T-helper 1 cell treated with Interleukin-12 subunit alpha and Interleukin-12 subunit beta and Interleukin-4 antibody, amounts not matched to agents 30 μg/mL and 1 μg/mL, for 36 hours (primary cell): ENCODE measurements around the gene GPC6.

Experiments used
- H3K27ac Mint-ChIP-seq: one replicate; pipeline ENCODE4 v1.8.0; 2021; ENCODE audit warnings: mild to moderate bottlenecking, mixed read lengths
- H3K27me3 Mint-ChIP-seq: one replicate; pipeline ENCODE4 v1.8.0; 2021; ENCODE audit warnings: low read depth, mixed read lengths
- H3K36me3 Mint-ChIP-seq: one replicate; pipeline ENCODE4 v1.8.0; 2021; ENCODE audit warnings: low read depth, mixed read lengths
- H3K4me1 Mint-ChIP-seq: one replicate; pipeline ENCODE4 v1.8.0; 2021; ENCODE audit warnings: low read depth, mixed read lengths
- H3K4me3 Mint-ChIP-seq: one replicate; pipeline ENCODE4 v1.8.0; 2021; ENCODE audit warnings: mild to moderate bottlenecking, moderate library complexity, mixed read lengths
- H3K9me3 Mint-ChIP-seq: one replicate; pipeline ENCODE4 v1.8.0; 2021; ENCODE audit warnings: mixed read lengths

Gene GPC6

DNA sequence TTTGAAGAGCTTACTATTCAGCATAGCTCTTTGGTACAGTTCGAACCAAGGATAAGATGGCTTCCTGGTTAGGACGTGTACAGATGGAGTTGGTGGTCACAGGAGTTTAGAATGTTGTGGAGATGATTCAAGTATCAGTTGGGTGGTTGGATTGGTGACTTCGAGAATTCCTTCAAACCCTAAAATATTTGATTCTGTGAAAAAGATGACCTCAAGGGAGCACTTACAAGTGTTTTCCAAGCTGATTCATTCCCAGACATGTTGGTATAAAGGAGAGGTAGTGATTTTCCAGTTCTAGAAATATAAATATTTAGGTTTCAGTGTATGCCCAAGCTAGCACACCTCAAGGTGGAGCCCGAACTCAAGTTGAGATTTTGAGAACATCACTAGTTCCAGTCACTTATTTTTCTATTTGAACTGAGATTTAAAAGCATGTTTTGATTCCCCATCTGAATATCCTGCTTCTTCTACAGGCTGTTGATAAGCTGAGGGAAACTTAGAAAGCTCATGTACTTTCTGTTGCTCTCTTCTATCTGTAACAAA lies 946.8 kb downstream of the GPC6 start:
- H3K27ac Mint-ChIP-seq, result no peak overlapping the region
- peaks cover 4% of the 10 kb centered on the region for H3K27me3 Mint-ChIP-seq
- no peak overlapping the region for H3K4me3 Mint-ChIP-seq
- H3K9me3 Mint-ChIP-seq, result no peaks in the 10 kb centered on the region
- no peaks in the 10 kb centered on the region for H3K36me3 Mint-ChIP-seq
- H3K4me1 Mint-ChIP-seq, result no peaks in the 10 kb centered on the region

DNA sequence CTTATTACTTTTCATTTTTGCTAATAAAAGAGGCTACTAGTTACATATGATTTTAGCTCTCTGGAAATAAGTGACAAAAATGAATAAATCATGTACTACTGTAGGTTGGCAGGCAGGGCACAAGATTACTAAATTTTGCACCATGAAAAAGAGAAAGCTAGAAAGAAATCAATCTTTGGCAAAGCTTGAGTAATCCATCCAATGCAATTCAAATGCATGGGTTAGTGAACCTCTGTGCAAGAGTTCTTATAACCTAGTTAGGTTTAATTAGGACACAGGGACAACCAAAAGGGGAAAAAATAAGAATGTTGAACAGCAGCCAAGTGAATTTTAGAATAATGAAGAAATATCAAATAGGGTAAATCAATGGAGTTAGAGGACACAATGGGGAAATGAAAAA lies 947.4 kb downstream of the GPC6 start:
- Mint-ChIP-seq H3K27me3 (peaks cover 4% of the 10 kb centered on the region), H3K4me1 (peaks cover 5% of the 10 kb centered on the region), H3K27ac (no peak overlapping the region), H3K9me3 (no peaks in the 10 kb centered on the region), H3K36me3 (no peaks in the 10 kb centered on the region), H3K4me3 (no peak overlapping the region)

DNA sequence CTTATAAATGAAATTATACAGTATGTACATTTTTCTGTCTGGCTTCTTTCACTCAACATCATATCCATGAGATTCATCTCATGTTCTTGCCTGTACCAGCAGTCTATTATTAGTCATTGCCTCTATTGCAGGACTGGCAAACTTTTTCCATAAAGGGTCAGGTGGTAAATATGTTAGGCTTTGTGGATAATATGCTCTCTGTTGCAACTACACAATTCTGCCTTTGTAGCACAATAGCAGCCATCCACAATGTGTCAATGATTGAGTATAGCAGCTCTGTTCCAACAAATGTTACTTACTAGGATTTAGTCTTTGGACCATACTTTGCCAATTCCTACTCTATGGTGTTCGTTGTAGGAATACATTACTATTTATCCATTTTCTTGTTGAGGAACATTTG lies 948.5 kb downstream of the GPC6 start:
- Mint-ChIP-seq H3K27me3 (peaks cover 4% of the 10 kb centered on the region), H3K4me1 (peaks cover 6% of the 10 kb centered on the region), H3K27ac (no peak overlapping the region), H3K9me3 (no peaks in the 10 kb centered on the region), H3K36me3 (no peaks in the 10 kb centered on the region), H3K4me3 (no peak overlapping the region)

DNA sequence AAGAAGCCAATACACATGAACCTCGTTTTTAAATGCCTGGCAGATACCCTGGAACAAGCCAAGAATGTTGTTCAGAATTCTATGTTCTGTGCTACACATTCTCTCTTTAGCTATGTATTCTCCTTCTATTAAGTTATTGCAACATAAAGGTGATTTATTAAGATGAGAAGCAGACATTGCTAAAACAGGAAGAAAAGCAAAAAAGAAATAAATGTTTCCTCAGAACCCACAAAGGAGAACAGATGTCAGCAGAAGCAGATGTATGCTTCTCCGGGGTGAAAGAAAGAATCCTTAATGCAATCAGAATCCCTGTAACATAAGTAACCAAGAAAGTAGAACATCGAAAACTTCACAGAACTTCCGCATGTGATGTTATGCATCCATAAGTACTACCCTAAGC lies 950.0 kb downstream of the GPC6 start:
- Mint-ChIP-seq H3K27me3 (peaks cover 4% of the 10 kb centered on the region), H3K27ac (no peak overlapping the region), H3K4me1 (peaks cover 6% of the 10 kb centered on the region), H3K36me3 (no peaks in the 10 kb centered on the region), H3K4me3 (no peak overlapping the region), H3K9me3 (no peaks in the 10 kb centered on the region)

DNA sequence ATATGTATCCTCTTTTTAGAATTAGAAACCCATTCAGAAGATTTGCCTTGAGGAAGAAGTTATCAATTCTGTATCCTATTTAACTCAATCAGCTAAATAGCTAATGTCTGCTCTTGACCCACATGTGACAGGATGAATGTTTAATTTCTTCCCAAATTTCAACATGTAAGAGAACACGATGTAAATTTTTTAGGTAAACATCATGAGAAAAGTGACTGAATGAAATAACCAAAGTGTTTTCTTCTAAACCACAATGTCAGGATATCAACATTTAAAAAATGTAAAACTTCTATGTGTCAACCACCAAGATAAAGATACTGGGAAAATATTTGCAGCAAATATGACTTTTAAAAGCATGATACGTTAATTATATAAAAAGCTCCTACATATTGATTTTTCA lies 950.4 kb downstream of the GPC6 start:
- Mint-ChIP-seq H3K9me3 (no peaks in the 10 kb centered on the region), H3K27me3 (peaks cover 4% of the 10 kb centered on the region), H3K4me1 (peaks cover 6% of the 10 kb centered on the region), H3K36me3 (no peaks in the 10 kb centered on the region), H3K4me3 (no peak overlapping the region), H3K27ac (no peak overlapping the region)

DNA sequence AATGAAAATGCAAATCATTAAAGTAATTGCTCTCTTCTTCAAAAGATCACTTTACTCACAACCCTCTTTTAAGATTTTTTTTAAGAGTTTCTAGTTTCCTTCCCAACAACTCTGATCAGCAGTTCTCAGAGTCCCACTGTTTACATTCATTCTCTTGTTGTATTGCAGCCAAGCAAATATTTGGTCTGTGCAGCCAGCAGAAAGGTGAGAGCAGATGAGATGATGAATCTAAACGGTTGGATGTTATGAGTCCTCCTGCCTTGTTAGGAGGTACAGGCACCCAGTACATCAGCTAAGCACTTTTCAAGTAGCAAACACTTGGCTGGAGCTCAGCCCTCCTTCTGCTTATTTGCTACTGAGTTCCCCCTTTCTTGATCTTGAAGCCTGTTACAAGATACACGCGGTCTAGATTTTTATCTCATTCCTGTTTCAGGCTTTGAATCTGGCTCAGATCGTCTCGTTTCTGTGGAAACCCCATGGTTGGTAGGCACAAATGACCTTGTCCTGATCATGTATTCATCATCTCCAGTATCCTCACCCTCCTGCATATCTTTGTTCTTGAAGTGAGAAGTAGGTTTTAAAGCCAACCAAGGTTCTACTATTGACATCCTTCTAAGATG lies 952.1 kb downstream of the GPC6 start:
- no peaks in the 10 kb centered on the region for H3K36me3 Mint-ChIP-seq
- peaks cover 4% of the 10 kb centered on the region for H3K27me3 Mint-ChIP-seq
- no peaks in the 10 kb centered on the region for H3K9me3 Mint-ChIP-seq
- no peak overlapping the region for H3K27ac Mint-ChIP-seq
- H3K4me3 Mint-ChIP-seq, result no peak overlapping the region
- H3K4me1 Mint-ChIP-seq, result peaks cover 6% of the 10 kb centered on the region

DNA sequence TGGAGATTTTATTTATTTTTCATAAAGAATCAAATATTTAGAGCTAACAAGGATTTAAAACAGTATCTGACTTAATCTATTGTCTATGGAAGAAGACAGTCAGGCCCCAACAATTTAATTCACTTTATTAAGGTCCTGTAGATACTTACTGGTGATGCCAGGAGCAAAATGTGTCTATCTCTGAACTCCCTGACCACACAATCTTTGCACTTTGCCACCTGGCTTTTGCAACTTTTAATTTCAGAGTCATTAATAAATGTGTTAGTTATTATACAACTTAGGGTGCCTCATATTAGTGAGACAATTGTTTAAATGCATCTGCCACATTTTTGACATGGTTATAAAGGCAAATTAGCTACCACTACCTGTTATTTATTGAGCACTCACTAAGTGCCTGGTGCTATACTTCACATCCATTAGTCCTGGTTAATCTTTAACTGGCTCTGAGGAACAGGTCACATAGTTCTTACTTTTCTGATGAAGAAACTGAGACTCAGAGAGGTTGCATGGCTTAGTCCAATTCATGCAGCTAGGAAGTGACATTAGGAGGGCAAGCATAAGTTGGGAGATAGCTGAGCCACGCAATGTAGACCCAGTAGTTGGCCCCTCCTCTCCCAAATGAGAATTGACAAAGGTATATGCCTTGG lies 955.0 kb downstream of the GPC6 start:
- no peaks in the 10 kb centered on the region for H3K27me3 Mint-ChIP-seq
- H3K4me1 Mint-ChIP-seq, result peaks cover 6% of the 10 kb centered on the region
- no peak overlapping the region for H3K27ac Mint-ChIP-seq
- H3K9me3 Mint-ChIP-seq, result no peaks in the 10 kb centered on the region
- no peaks in the 10 kb centered on the region for H3K36me3 Mint-ChIP-seq
- no peak overlapping the region for H3K4me3 Mint-ChIP-seq

DNA sequence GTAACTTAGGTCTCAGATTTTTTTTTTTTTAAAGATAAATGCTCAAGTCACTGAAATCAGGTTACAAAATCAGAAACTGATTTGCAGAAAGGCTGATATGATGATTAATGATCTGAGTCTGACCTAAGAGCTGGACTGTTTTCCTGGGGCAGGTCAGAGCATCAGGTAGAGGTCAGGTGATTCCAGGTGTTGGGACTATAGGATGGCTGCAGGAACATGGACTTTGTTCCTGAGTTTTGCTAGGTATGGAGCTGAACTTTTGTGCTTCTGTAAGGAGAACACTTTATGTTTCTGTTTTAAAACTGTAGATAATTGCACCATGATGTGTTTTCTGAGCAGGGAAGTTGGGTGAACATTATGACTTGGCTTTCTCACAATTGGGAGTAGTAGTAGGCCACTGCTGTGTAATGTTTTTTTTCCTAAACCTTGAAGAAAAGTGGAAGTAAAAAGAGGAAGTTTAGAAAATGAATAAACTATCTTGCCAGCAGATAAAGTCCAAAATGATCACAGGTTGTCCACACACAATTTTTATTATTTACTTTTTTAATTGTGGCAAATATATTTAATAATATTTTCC lies 955.7 kb downstream of the GPC6 start:
- H3K27me3 Mint-ChIP-seq, result no peaks in the 10 kb centered on the region
- H3K36me3 Mint-ChIP-seq, result no peaks in the 10 kb centered on the region
- no peak overlapping the region for H3K4me3 Mint-ChIP-seq
- peaks cover 6% of the 10 kb centered on the region for H3K4me1 Mint-ChIP-seq
- no peaks in the 10 kb centered on the region for H3K9me3 Mint-ChIP-seq
- H3K27ac Mint-ChIP-seq, result no peak overlapping the region

DNA sequence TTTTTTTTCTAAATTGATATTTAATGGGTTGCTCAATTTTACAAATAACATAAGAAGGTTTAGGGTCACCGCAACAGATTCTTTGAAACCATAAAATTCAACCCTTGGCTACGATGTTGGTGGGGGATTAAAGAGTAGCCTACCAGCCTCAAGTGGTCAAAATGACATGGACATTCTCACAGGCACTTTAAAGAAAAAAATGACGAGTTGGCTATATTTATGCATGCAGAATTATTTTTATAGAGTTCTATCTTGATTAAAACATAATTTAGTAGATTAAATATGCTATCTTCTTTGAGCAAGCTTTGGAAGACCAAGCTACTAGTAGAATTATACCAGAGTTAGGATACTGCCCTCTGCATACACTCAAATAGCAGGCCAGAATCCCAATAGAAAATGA lies 959.9 kb downstream of the GPC6 start:
- Mint-ChIP-seq H3K4me3 (no peak overlapping the region), H3K27ac (no peak overlapping the region), H3K36me3 (no peaks in the 10 kb centered on the region), H3K27me3 (peaks cover 5% of the 10 kb centered on the region), H3K9me3 (no peaks in the 10 kb centered on the region), H3K4me1 (no peaks in the 10 kb centered on the region)

DNA sequence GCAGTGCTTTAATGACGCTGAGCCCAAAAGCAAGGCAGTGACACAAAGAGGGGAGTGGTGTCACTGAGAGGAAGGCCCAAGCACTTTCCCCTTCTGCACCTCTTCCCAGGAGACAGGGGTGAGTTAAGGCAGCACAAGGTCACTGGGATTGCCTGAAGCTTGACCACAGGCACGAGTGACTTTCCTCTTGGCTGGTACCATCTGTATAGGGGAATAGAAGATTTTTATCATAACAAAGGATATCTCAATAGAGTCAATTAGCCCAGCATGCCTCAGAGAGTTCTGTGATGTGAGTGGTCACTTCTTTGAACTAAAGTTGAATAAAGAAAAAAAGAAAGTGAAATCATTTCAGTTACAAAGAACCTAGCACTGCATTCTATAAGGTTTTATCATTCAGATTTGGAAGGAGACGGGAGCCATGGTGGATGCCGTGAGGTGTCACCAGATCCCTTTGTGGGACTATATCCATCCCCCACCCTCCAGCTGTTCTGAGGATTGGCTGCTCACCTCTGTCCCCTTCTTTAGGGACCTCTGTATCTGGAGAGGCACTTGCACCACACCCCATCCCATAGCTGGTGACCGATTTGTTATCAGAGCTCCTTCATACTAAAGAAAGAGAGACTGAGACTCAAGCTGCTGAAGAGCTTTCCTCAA lies 961.7 kb downstream of the GPC6 start:
- Mint-ChIP-seq H3K27me3 (peaks cover 5% of the 10 kb centered on the region), H3K4me1 (no peaks in the 10 kb centered on the region), H3K9me3 (no peaks in the 10 kb centered on the region), H3K4me3 (no peak overlapping the region), H3K36me3 (no peaks in the 10 kb centered on the region), H3K27ac (no peak overlapping the region)

DNA sequence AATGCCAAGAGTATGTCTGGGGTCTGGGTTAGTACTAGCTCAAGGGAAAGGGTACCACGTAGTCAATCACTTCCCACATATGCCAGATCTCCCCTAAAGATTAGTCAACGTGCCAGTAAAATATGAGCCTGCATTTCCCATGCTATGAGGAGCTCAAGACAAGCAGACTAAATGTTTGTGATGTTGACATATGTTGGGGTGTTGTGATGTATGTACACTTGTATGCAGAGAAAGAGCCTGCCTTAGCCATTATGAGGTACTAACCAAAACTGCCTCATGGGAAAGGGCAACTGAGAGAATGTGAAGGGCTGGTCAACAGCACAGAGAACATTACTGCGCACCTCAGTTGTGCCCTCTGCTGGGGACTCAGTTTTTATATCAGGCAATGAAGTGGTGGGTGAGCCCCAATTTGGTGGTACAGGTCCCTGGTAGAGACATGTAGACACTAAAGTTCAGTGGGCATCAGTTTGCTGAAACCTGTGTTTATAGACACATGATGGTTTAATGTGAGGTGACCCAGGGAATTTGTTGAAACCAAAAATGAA lies 965.9 kb downstream of the GPC6 start:
- no peaks in the 10 kb centered on the region for H3K4me1 Mint-ChIP-seq
- H3K27me3 Mint-ChIP-seq, result peaks cover 5% of the 10 kb centered on the region
- H3K27ac Mint-ChIP-seq, result no peak overlapping the region
- H3K36me3 Mint-ChIP-seq, result no peaks in the 10 kb centered on the region
- no peak overlapping the region for H3K4me3 Mint-ChIP-seq
- no peaks in the 10 kb centered on the region for H3K9me3 Mint-ChIP-seq

DNA sequence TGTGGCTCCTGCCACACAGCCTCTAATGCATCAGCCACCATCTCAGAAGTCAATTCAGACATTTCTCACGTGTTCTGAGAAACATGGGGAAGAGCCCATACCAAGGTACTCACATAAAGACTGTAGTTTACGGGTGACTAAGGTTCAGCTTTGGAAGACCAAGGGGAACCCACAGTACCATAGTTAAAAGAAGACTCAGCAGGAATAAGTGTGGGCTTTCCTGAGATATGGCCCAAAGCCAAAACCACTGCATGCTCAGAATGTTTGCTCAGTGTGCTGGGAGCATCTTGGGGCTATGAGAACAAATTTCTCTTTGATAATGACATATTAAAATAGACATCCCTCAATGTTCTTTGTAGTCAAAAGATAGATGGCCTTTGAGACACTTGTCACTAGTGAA lies 969.1 kb downstream of the GPC6 start:
- Mint-ChIP-seq H3K27ac (no peak overlapping the region), H3K9me3 (no peaks in the 10 kb centered on the region), H3K4me3 (no peak overlapping the region), H3K4me1 (no peaks in the 10 kb centered on the region), H3K27me3 (peaks cover 5% of the 10 kb centered on the region), H3K36me3 (no peaks in the 10 kb centered on the region)

DNA sequence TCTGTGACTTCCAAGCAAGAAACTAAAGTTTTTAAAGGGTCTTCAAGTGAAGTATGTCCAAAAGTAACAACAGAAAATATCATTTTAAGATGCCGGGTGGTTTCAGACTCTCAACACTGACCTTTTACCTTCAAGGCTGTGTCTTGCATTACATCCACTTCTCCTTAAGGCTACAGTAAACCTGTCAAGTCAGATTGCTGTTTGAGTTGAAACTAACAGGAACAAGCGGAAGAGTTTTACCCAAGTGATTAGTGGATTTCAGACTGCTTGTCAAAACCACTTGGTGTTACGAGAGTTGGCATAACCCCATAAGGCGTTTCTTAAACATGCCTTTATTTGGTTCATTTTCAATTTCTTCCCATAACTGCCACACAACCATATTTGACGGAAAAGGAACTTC lies 969.8 kb downstream of the GPC6 start:
- no peaks in the 10 kb centered on the region for H3K36me3 Mint-ChIP-seq
- no peaks in the 10 kb centered on the region for H3K9me3 Mint-ChIP-seq
- no peak overlapping the region for H3K27ac Mint-ChIP-seq
- H3K4me1 Mint-ChIP-seq, result no peaks in the 10 kb centered on the region
- no peak overlapping the region for H3K4me3 Mint-ChIP-seq
- H3K27me3 Mint-ChIP-seq, result peaks cover 1% of the 10 kb centered on the region

DNA sequence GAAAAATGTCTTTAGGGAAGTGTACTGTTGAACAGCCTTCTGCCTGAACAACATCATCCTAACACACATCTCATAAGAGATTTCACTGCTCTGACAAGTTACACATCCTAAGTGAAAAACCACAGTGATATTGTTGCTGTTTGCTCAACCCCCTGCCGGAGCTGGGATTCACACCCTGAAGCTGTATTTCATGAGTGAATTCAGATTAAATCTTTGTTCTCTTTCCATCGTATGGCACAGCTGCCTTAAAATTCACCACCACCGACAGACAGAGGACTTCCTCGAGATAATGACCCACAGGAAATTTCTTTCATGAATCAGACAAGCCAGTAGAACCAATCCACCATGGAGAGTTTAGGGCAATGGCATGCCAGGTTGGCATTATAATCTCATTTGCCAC lies 972.1 kb downstream of the GPC6 start:
- no peak overlapping the region for H3K4me3 Mint-ChIP-seq
- no peak overlapping the region for H3K27ac Mint-ChIP-seq
- H3K27me3 Mint-ChIP-seq, result no peaks in the 10 kb centered on the region
- no peaks in the 10 kb centered on the region for H3K4me1 Mint-ChIP-seq
- H3K9me3 Mint-ChIP-seq, result no peaks in the 10 kb centered on the region
- H3K36me3 Mint-ChIP-seq, result no peaks in the 10 kb centered on the region

DNA sequence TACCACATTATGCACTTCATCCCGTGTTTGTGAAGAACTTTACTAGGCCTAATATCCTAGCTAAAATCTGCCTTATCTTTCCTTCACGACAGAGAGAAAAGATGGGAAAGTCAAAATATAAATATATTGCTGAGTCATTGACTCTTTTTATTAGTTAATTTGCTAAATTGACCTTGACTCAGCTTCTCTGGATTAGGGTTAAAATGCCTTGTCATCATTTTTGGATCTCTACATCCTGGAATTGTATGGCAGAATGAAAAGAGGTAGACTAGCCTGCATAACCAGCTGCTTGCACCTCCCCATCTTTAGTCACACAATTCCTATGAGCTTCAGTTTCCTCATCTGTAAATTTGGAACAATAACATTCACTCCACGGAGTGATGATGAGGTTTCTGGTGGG lies 972.5 kb downstream of the GPC6 start:
- H3K4me3 Mint-ChIP-seq, result no peak overlapping the region
- H3K27ac Mint-ChIP-seq, result no peak overlapping the region
- no peaks in the 10 kb centered on the region for H3K36me3 Mint-ChIP-seq
- no peaks in the 10 kb centered on the region for H3K27me3 Mint-ChIP-seq
- H3K9me3 Mint-ChIP-seq, result no peaks in the 10 kb centered on the region
- no peaks in the 10 kb centered on the region for H3K4me1 Mint-ChIP-seq
